Measurements from ENCODE around the gene VEGFC.

The VEGFC gene

GRCh38 chr4:176653401-176654220 lies 139.1 kb downstream of the VEGFC start:
- Mint-ChIP-seq H3K4me1 (no peaks in the 10 kb centered on the region), H3K36me3 (ENCODE audit: low read depth) (no peaks in the 10 kb centered on the region), H3K4me3 (no peak overlapping the region), H3K27ac (no peak overlapping the region), H3K9me3 (no peaks in the 10 kb centered on the region), H3K27me3 (ENCODE audit: low read depth, poor library complexity) (no peaks in the 10 kb centered on the region)
- no peak for TF ChIP-seq CTCF (IDR thresholded peaks at IDR 0.05)
- DNase-seq, result no peak

- Mint-ChIP-seq H3K9me3 (no peaks in the 10 kb centered on the region), H3K36me3 (ENCODE audit: low read depth) (no peaks in the 10 kb centered on the region), H3K27me3 (ENCODE audit: low read depth, poor library complexity) (no peaks in the 10 kb centered on the region), H3K27ac (no peak overlapping the region), H3K4me1 (no peaks in the 10 kb centered on the region), H3K4me3 (no peak overlapping the region)
- DNase-seq, result no peak
- no peak for TF ChIP-seq CTCF (IDR thresholded peaks at IDR 0.05)
These were observed 146.4 kb downstream of the VEGFC start for GRCh38 chr4:176646311-176646710.

- Mint-ChIP-seq H3K4me3 (no peak overlapping the region), H3K27me3 (ENCODE audit: low read depth, poor library complexity) (no peaks in the 10 kb centered on the region), H3K4me1 (no peaks in the 10 kb centered on the region), H3K36me3 (ENCODE audit: low read depth) (no peaks in the 10 kb centered on the region), H3K27ac (no peak overlapping the region), H3K9me3 (no peaks in the 10 kb centered on the region)
- no peak for DNase-seq
- no peak for TF ChIP-seq CTCF (IDR thresholded peaks at IDR 0.05)
These were observed 147.3 kb downstream of the VEGFC start for GRCh38 chr4:176645246-176645960.

GRCh38 chr4:176642472-176642871 lies 150.2 kb downstream of the VEGFC start:
- no peak for TF ChIP-seq CTCF (IDR thresholded peaks at IDR 0.05)
- H3K4me3 Mint-ChIP-seq, result no peak overlapping the region
- DNase-seq, result no peak
- no peaks in the 10 kb centered on the region for H3K27me3 Mint-ChIP-seq (ENCODE audit: low read depth, poor library complexity)
- H3K9me3 Mint-ChIP-seq, result no peaks in the 10 kb centered on the region
- no peak overlapping the region for H3K27ac Mint-ChIP-seq
- H3K36me3 Mint-ChIP-seq (ENCODE audit: low read depth), result no peaks in the 10 kb centered on the region
- no peaks in the 10 kb centered on the region for H3K4me1 Mint-ChIP-seq

- Mint-ChIP-seq H3K9me3 (no peaks in the 10 kb centered on the region), H3K36me3 (ENCODE audit: low read depth) (no peaks in the 10 kb centered on the region), H3K4me3 (no peak overlapping the region), H3K4me1 (peaks cover 2% of the 10 kb centered on the region), H3K27me3 (ENCODE audit: low read depth, poor library complexity) (no peaks in the 10 kb centered on the region), H3K27ac (no peak overlapping the region)
- no peak for DNase-seq
- no peak for TF ChIP-seq CTCF (IDR thresholded peaks at IDR 0.05)
These were observed 151.5 kb downstream of the VEGFC start for GRCh38 chr4:176641237-176641636.
